Mesendoderm (in vitro differentiated cells): ENCODE measurements around the gene SNCA. TPM values are rescaled to one million over a fixed set of nuclear protein-coding genes. Genes with fewer than 3 reads are reported as not detected.

Source experiments
- DNase-seq: peaks from one replicate; pipeline ENCODE4 v3.0.0; 2013
- H2AK5ac ChIP-seq: 2 replicates; pipeline ENCODE4 v1.6.1; 2013; ENCODE audit warnings: low read length, inconsistent platforms
- H2BK120ac ChIP-seq: 2 replicates; pipeline ENCODE4 v1.6.1; 2013; ENCODE audit warnings: low read depth, mild to moderate bottlenecking, low read length, moderate library complexity, mixed read lengths
- H2BK15ac ChIP-seq: replicated peaks from 2 replicates; pipeline ENCODE4 v1.6.1; 2013; ENCODE audit warnings: low read depth, mild to moderate bottlenecking, moderate library complexity
- H2BK5ac ChIP-seq: 2 replicates; pipeline ENCODE4 v1.6.1; 2013; ENCODE audit warnings: low read length, inconsistent platforms
- H3K18ac ChIP-seq: 2 replicates; pipeline ENCODE4 v1.6.1; 2013; ENCODE audit warnings: mild to moderate bottlenecking, low read length, mixed read lengths
- H3K23ac ChIP-seq: one replicate; pipeline ENCODE4 v1.6.1; 2013; ENCODE audit warnings: low read length
- H3K27ac ChIP-seq: 2 replicates; pipeline ENCODE4 v1.5.1; 2013; ENCODE audit warnings: low read depth, mild to moderate bottlenecking, inconsistent platforms, low read length, moderate library complexity
- H3K27me3 ChIP-seq: 2 replicates; pipeline ENCODE4 v1.6.1; 2013; ENCODE audit warnings: low read length, control low read depth, mild to moderate bottlenecking, inconsistent platforms; ENCODE audit not compliant: insufficient read depth, poor library complexity
- H3K36me3 ChIP-seq: 2 replicates; pipeline ENCODE4 v1.6.1; 2013; ENCODE audit warnings: low read length, inconsistent platforms; ENCODE audit not compliant: control insufficient read depth, insufficient read depth
- H3K4ac ChIP-seq: one replicate; pipeline ENCODE4 v1.6.1; 2013; ENCODE audit warnings: low read depth, mild to moderate bottlenecking, low read length, moderate library complexity
- H3K4me1 ChIP-seq: 2 replicates; pipeline ENCODE4 v1.6.1; 2013; ENCODE audit warnings: low read depth, low read length, inconsistent platforms; ENCODE audit not compliant: control insufficient read depth
- H3K4me2 ChIP-seq: 2 replicates; pipeline ENCODE4 v1.6.1; 2013; ENCODE audit warnings: low read length
- H3K4me3 ChIP-seq: 2 replicates; pipeline ENCODE4 v1.5.1; 2013; ENCODE audit warnings: mild to moderate bottlenecking, low read length
- H3K56ac ChIP-seq: one replicate; pipeline ENCODE4 v1.6.1; 2013; ENCODE audit warnings: low read length
- H3K79me1 ChIP-seq: 2 replicates; pipeline ENCODE4 v1.6.1; 2013; ENCODE audit warnings: low read length, inconsistent platforms
- H3K79me2 ChIP-seq: 2 replicates; pipeline ENCODE4 v1.6.1; 2013; ENCODE audit warnings: mild to moderate bottlenecking, low read length; ENCODE audit not compliant: control insufficient read depth, insufficient read depth
- H3K9ac ChIP-seq: 2 replicates; pipeline ENCODE4 v1.6.1; 2013; ENCODE audit warnings: low read length, inconsistent platforms
- H4K5ac ChIP-seq: one replicate; pipeline ENCODE4 v1.6.1; 2013; ENCODE audit warnings: low read length
- H4K8ac ChIP-seq: one replicate; pipeline ENCODE4 v1.6.1; 2013; ENCODE audit warnings: low read depth, mild to moderate bottlenecking, control low read depth, low read length, moderate library complexity
- WGBS: extraction: QIAGEN DNeasy Blood & Tissue Kit; methylation state at CpG from one replicate; pipeline ENCODE4 v1.1.7; 2013; ENCODE audit warnings: low lambda C conversion rate, missing lambda C conversion rate; ENCODE audit not compliant: insufficient coverage; ENCODE audit errors: extremely low coverage; 5-methylcytosine and 5-hydroxymethylcytosine counted together
- polyA plus RNA-seq, 2 experiments: library from polyadenylated mRNA; stranded (reverse); fragments of 200-250 nt; gene quantifications; one replicate each; pipeline ENCODE4 v1.2.3, GENCODE V29; 2013

The SNCA gene
- polyA plus RNA-seq (2013, experiment 1 of 2) = 6.3 TPM
- 7.6 TPM for polyA plus RNA-seq (2013, experiment 2 of 2)

GRCh38 chr4:89836897-89837384 is at the start of gene SNCA:
Gene SNCA (minus strand): TSS chr4:89837161. CDS start chr4:89835667, 1,494 bp downstream.
- peak within 1 kb of the TSS; percentile 49 for H3K27ac ChIP-seq
- no peak within 1 kb of the TSS for H2AK5ac ChIP-seq

GRCh38 chr4:89879215-89879614 is 42.3 kb upstream of the SNCA start:
- H2AK5ac ChIP-seq = no peak overlapping the region
- no peak overlapping the region for H3K4me3 ChIP-seq
- H3K56ac ChIP-seq = no peak overlapping the region
- H3K27ac ChIP-seq = no peak overlapping the region
- no peak overlapping the region for H2BK15ac ChIP-seq
- no peak for DNase-seq
- H3K27me3 ChIP-seq = no peaks in the 10 kb centered on the region
- H3K9ac ChIP-seq = no peak overlapping the region
- no peak overlapping the region for H3K4ac ChIP-seq
- no CpG with 5 or more reads among the region's 4 CpGs for WGBS
- H3K18ac ChIP-seq = no peak overlapping the region
- H3K36me3 ChIP-seq = no peaks in the 10 kb centered on the region
- H4K8ac ChIP-seq = no peak overlapping the region
- H3K23ac ChIP-seq = no peak overlapping the region
- H3K4me1 ChIP-seq = no peaks in the 10 kb centered on the region
- no peak overlapping the region for H2BK120ac ChIP-seq
- H3K79me1 ChIP-seq = no peaks in the 10 kb centered on the region
- no peak overlapping the region for H3K4me2 ChIP-seq
- no peak overlapping the region for H2BK5ac ChIP-seq
- H4K5ac ChIP-seq = no peak overlapping the region
- no peaks in the 10 kb centered on the region for H3K79me2 ChIP-seq

More at GRCh38 chr4:89836897-89837384, at the start of gene SNCA:
- Histone ChIP-seq H2BK15ac (no peak within 1 kb of the TSS), H3K4me3 (peak within 1 kb of the TSS; percentile 70), H3K23ac (no peak within 1 kb of the TSS), H3K18ac (no peak within 1 kb of the TSS), H3K9ac (peak within 1 kb of the TSS; percentile 69), H3K4me1 (no peaks in the 10 kb centered on the region), H3K79me1 (no peaks in the 10 kb centered on the region), H3K4me2 (peak within 1 kb of the TSS; percentile 82), H3K79me2 (no peaks in the 10 kb centered on the region), H3K36me3 (no peaks in the 10 kb centered on the region), H3K56ac (peak within 1 kb of the TSS; percentile 88), H4K5ac (no peak within 1 kb of the TSS), H3K27me3 (peaks cover 1% of the 10 kb centered on the region), H4K8ac (no peak within 1 kb of the TSS), H2BK120ac (no peak within 1 kb of the TSS), H2BK5ac (peak within 1 kb of the TSS; percentile 41), H3K4ac (no peak within 1 kb of the TSS)
- peak; percentile 90 for DNase-seq
- no CpG with 5 or more reads among the region's 48 CpGs for WGBS

GRCh38 chr4:89878611-89879010 is 41.6 kb upstream of the SNCA start:
- H3K23ac ChIP-seq = no peak overlapping the region
- H2BK15ac ChIP-seq = no peak overlapping the region
- H3K4me3 ChIP-seq = no peak overlapping the region
- H3K27me3 ChIP-seq = no peaks in the 10 kb centered on the region
- H3K4me2 ChIP-seq = no peak overlapping the region
- H2BK120ac ChIP-seq = no peak overlapping the region
- no peak overlapping the region for H3K56ac ChIP-seq
- H3K4ac ChIP-seq = no peak overlapping the region
- no peak overlapping the region for H3K27ac ChIP-seq
- no peak overlapping the region for H3K18ac ChIP-seq
- no peak overlapping the region for H4K5ac ChIP-seq
- DNase-seq = no peak
- H3K79me2 ChIP-seq = no peaks in the 10 kb centered on the region
- no peaks in the 10 kb centered on the region for H3K36me3 ChIP-seq
- no peak overlapping the region for H4K8ac ChIP-seq
- no peak overlapping the region for H3K9ac ChIP-seq
- no CpG with 5 or more reads among the region's 1 CpG for WGBS
- no peaks in the 10 kb centered on the region for H3K79me1 ChIP-seq
- H2BK5ac ChIP-seq = no peak overlapping the region
- no peaks in the 10 kb centered on the region for H3K4me1 ChIP-seq
- H2AK5ac ChIP-seq = no peak overlapping the region

- H2BK5ac ChIP-seq = no peak overlapping the region
- H3K27me3 ChIP-seq = no peaks in the 10 kb centered on the region
- H3K56ac ChIP-seq = no peak overlapping the region
- no peaks in the 10 kb centered on the region for H3K79me1 ChIP-seq
- no peak overlapping the region for H3K4me3 ChIP-seq
- no peak overlapping the region for H3K4ac ChIP-seq
- H3K4me2 ChIP-seq = no peak overlapping the region
- no CpG with 5 or more reads among the region's 3 CpGs for WGBS
- H3K27ac ChIP-seq = no peak overlapping the region
- H2BK120ac ChIP-seq = no peak overlapping the region
- no peaks in the 10 kb centered on the region for H3K79me2 ChIP-seq
- H2BK15ac ChIP-seq = no peak overlapping the region
- H3K23ac ChIP-seq = no peak overlapping the region
- no peak overlapping the region for H3K18ac ChIP-seq
- no peaks in the 10 kb centered on the region for H3K36me3 ChIP-seq
- no peak overlapping the region for H4K5ac ChIP-seq
- H2AK5ac ChIP-seq = no peak overlapping the region
- no peak overlapping the region for H3K9ac ChIP-seq
- no peaks in the 10 kb centered on the region for H3K4me1 ChIP-seq
- no peak overlapping the region for H4K8ac ChIP-seq
- DNase-seq = no peak
Observed at GRCh38 chr4:89876548-89876947, 39.6 kb upstream of the SNCA start.

- no peak overlapping the region for H3K4me2 ChIP-seq
- no peak overlapping the region for H2BK120ac ChIP-seq
- H3K9ac ChIP-seq = no peak overlapping the region
- no peak overlapping the region for H3K4me3 ChIP-seq
- H3K56ac ChIP-seq = no peak overlapping the region
- no peak overlapping the region for H2BK15ac ChIP-seq
- no peaks in the 10 kb centered on the region for H3K79me2 ChIP-seq
- no peak overlapping the region for H2BK5ac ChIP-seq
- DNase-seq = peak; percentile 37
- H3K36me3 ChIP-seq = no peaks in the 10 kb centered on the region
- H3K4me1 ChIP-seq = no peaks in the 10 kb centered on the region
- H3K79me1 ChIP-seq = no peaks in the 10 kb centered on the region
- no peak overlapping the region for H3K4ac ChIP-seq
- no CpG with 5 or more reads among the region's 1 CpG for WGBS
- H4K5ac ChIP-seq = no peak overlapping the region
- no peak overlapping the region for H3K27ac ChIP-seq
- no peak overlapping the region for H3K18ac ChIP-seq
- H3K23ac ChIP-seq = no peak overlapping the region
- no peaks in the 10 kb centered on the region for H3K27me3 ChIP-seq
- no peak overlapping the region for H4K8ac ChIP-seq
- no peak overlapping the region for H2AK5ac ChIP-seq
Observed at GRCh38 chr4:89871211-89871610, 34.2 kb upstream of the SNCA start.

GRCh38 chr4:89868999-89869589 is 32.1 kb upstream of the SNCA start:
- no peak overlapping the region for H3K4me3 ChIP-seq
- no peaks in the 10 kb centered on the region for H3K79me1 ChIP-seq
- no peak overlapping the region for H3K4ac ChIP-seq
- no peak overlapping the region for H4K8ac ChIP-seq
- no peaks in the 10 kb centered on the region for H3K27me3 ChIP-seq
- H2BK120ac ChIP-seq = no peak overlapping the region
- no peaks in the 10 kb centered on the region for H3K4me1 ChIP-seq
- no peak overlapping the region for H3K27ac ChIP-seq
- H2BK5ac ChIP-seq = no peak overlapping the region
- no peak overlapping the region for H3K18ac ChIP-seq
- H3K79me2 ChIP-seq = no peaks in the 10 kb centered on the region
- H2BK15ac ChIP-seq = no peak overlapping the region
- H3K56ac ChIP-seq = no peak overlapping the region
- no peak overlapping the region for H3K23ac ChIP-seq
- no peak overlapping the region for H4K5ac ChIP-seq
- H2AK5ac ChIP-seq = no peak overlapping the region
- H3K9ac ChIP-seq = no peak overlapping the region
- no peaks in the 10 kb centered on the region for H3K36me3 ChIP-seq
- no CpG with 5 or more reads among the region's 2 CpGs for WGBS
- no peak for DNase-seq
- no peak overlapping the region for H3K4me2 ChIP-seq
